Natural killer cell (primary cell): Measurements from ENCODE around the gene OTUD3. TPM values are rescaled to one million over a fixed set of nuclear protein-coding genes. Genes with fewer than 3 reads are reported as not detected.
"Not testable (repeated sequence)": the region's sequence is repeated elsewhere in the genome, so short reads cannot be mapped to it uniquely, and the experiment has no call there.

Experiments used
- ATAC-seq, 3 donors: fragments of 150-1000 bp in 2 of 3; fragments of 200-7000 bp in 1 of 3; cut with Tn5 transposase; 1 replicate in 1 of 3; 2 replicates in 2 of 3; pipeline ENCODE4 v1.10.0; 2021; ENCODE audit warnings: mild to moderate bottlenecking in 2 of 3, moderate library complexity in 2 of 3
- DNase-seq, 2 donors: peaks; one replicate each; pipeline versions ENCODE4 v3.0.0 to v3.0.0-alpha.2; 2013 to 2021; ENCODE audit warnings: mixed read lengths in 1 of 2
- H3K27ac ChIP-seq: one replicate; pipeline ENCODE4 v1.5.1; 2013; ENCODE audit warnings: mild to moderate bottlenecking, low read length
- H3K27me3 ChIP-seq: one replicate; pipeline ENCODE4 v1.6.1; 2013; ENCODE audit warnings: low read length; ENCODE audit not compliant: control insufficient read depth, insufficient read depth
- H3K36me3 ChIP-seq: one replicate; pipeline ENCODE4 v1.6.1; 2013; ENCODE audit warnings: low read length; ENCODE audit not compliant: control insufficient read depth, insufficient read depth
- H3K4me1 ChIP-seq: one replicate; pipeline ENCODE4 v1.6.1; 2013; ENCODE audit warnings: low read length; ENCODE audit not compliant: control insufficient read depth, insufficient read depth
- H3K4me3 ChIP-seq: one replicate; pipeline ENCODE4 v1.5.1; 2013; ENCODE audit warnings: low read length
- H3K9me3 ChIP-seq: one replicate; pipeline ENCODE4 v1.6.1; 2013; ENCODE audit warnings: low read length; ENCODE audit not compliant: control insufficient read depth, insufficient read depth
- H3K27ac Mint-ChIP-seq, 2 donors: one replicate each; pipeline ENCODE4 v1.8.0; 2022; ENCODE audit warnings: mild to moderate bottlenecking in 2 of 2, mixed read lengths in 2 of 2, moderate library complexity in 1 of 2
- H3K27me3 Mint-ChIP-seq, 2 donors: one replicate each; pipeline ENCODE4 v1.8.0; 2022; ENCODE audit warnings: low read depth in 2 of 2, mixed read lengths in 2 of 2
- H3K36me3 Mint-ChIP-seq: one replicate; pipeline ENCODE4 v1.8.0; 2022; ENCODE audit warnings: mixed read lengths
- H3K4me1 Mint-ChIP-seq, 2 donors: one replicate each; pipeline ENCODE4 v1.8.0; 2022; ENCODE audit warnings: mixed read lengths in 2 of 2
- H3K4me3 Mint-ChIP-seq: one replicate; pipeline ENCODE4 v1.8.0; 2022; ENCODE audit warnings: mild to moderate bottlenecking, moderate library complexity, mixed read lengths
- H3K9me3 Mint-ChIP-seq, 2 donors: one replicate each; pipeline ENCODE4 v1.8.0; 2022; ENCODE audit warnings: mixed read lengths in 2 of 2
- WGBS: methylation state at CpG from one replicate; pipeline ENCODE4 v1.1.7; 2013; ENCODE audit warnings: missing lambda C conversion rate; ENCODE audit not compliant: insufficient coverage; 5-methylcytosine and 5-hydroxymethylcytosine counted together
- intact Hi-C: fragments of 100-400 bp; cut with micrococcal nuclease; formaldehyde crosslinking; loops from one replicate; pipeline ENCODE4 v1.14.2; 2022
- total RNA-seq, 4 donors: library from RNA; stranded (reverse); fragments of 120-200 nt in 1 of 4; gene quantifications; one replicate each; pipeline versions ENCODE4 v1.2.3 to v1.2.4, GENCODE V29; 2013 to 2022
- TF ChIP-seq, protein P1 (sequence below): fragments of 200-600 bp; IDR thresholded peaks from one replicate; pipeline ENCODE4 v1.8.0; 2022; ENCODE audit warnings: antibody characterized with exemption

The OTUD3 gene
- total RNA-seq, 3 donors from 2014 or later (not counting 1 experiment from before 2014, with no cell fraction given), result 10.5 to 21.8 (median 19.0) TPM

DNA sequence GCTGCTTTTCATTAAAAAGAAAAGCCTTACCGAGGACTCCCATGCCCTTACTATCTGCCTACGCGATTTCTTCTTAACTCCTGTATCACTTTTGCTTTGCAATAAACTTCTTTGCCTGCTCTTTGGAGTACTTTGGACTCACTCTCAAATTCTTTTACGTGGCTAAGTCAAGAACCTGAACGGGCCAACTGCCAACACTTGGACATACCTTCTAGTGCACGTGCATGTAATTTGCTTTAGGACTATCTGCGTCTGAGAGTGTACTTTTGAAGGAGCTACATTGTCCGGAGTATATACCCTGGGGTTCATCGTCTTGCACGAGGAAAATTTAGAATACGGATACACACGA is 3.6 kb upstream of the OTUD3 start:
- no peak overlapping the region for H3K4me3 ChIP-seq
- intact Hi-C loops, result no loop called here
- Mint-ChIP-seq H3K4me1 (peaks cover 13 to 17% of the 10 kb centered on the region in 2 donors), H3K9me3 (no peaks in the 10 kb centered on the region), H3K36me3 (no peaks in the 10 kb centered on the region), H3K27ac (no peak overlapping the region), H3K4me3 (no peak overlapping the region), H3K27me3 (peaks cover 17% of the 10 kb centered on the region in 2 donors)
- TF ChIP-seq, protein P1, sequence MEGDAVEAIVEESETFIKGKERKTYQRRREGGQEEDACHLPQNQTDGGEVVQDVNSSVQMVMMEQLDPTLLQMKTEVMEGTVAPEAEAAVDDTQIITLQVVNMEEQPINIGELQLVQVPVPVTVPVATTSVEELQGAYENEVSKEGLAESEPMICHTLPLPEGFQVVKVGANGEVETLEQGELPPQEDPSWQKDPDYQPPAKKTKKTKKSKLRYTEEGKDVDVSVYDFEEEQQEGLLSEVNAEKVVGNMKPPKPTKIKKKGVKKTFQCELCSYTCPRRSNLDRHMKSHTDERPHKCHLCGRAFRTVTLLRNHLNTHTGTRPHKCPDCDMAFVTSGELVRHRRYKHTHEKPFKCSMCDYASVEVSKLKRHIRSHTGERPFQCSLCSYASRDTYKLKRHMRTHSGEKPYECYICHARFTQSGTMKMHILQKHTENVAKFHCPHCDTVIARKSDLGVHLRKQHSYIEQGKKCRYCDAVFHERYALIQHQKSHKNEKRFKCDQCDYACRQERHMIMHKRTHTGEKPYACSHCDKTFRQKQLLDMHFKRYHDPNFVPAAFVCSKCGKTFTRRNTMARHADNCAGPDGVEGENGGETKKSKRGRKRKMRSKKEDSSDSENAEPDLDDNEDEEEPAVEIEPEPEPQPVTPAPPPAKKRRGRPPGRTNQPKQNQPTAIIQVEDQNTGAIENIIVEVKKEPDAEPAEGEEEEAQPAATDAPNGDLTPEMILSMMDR, result no peak
- DNase-seq (no peak), ATAC-seq (no peak)
- H3K9me3 ChIP-seq, result no peaks in the 10 kb centered on the region
- H3K4me1 ChIP-seq, result peaks cover 10% of the 10 kb centered on the region
- no peaks in the 10 kb centered on the region for H3K36me3 ChIP-seq
- no peaks in the 10 kb centered on the region for H3K27me3 ChIP-seq
- H3K27ac ChIP-seq, result no peak overlapping the region
- WGBS, result 93% methylated on average over 12 of the region's 12 CpGs

- peaks cover 19 to 23% of the 10 kb centered on the region in 2 donors for H3K4me1 Mint-ChIP-seq
- no peak for DNase-seq
- Histone ChIP-seq H3K9me3 (no peaks in the 10 kb centered on the region), H3K4me1 (peaks cover 10% of the 10 kb centered on the region), H3K27me3 (no peaks in the 10 kb centered on the region), H3K27ac (no peak overlapping the region), H3K4me3 (no peak overlapping the region), H3K36me3 (no peaks in the 10 kb centered on the region)
- no peak overlapping the region for H3K27ac Mint-ChIP-seq
- intact Hi-C loops, result no loop called here
- no peak overlapping the region for H3K4me3 Mint-ChIP-seq
- no peak for ATAC-seq
- 96% methylated on average over 4 of the region's 4 CpGs for WGBS
- H3K27me3 Mint-ChIP-seq, result peaks cover 17% of the 10 kb centered on the region in 2 donors
- TF ChIP-seq, protein P1, result no peak
- no peaks in the 10 kb centered on the region for H3K36me3 Mint-ChIP-seq
- H3K9me3 Mint-ChIP-seq, result no peaks in the 10 kb centered on the region
Observed at GRCh38 chr1:19879227-19879626, 3.0 kb upstream of the OTUD3 start.

- H3K27ac Mint-ChIP-seq, result no peak overlapping the region
Observed at GRCh38 chr1:19879661-19880060, 2.5 kb upstream of the OTUD3 start.

GRCh38 chr1:19880841-19881240 is 1.4 kb upstream of the OTUD3 start:
- H3K27me3 ChIP-seq, intact Hi-C loops, DNase-seq, H3K36me3 Mint-ChIP-seq, H3K4me3 Mint-ChIP-seq, H3K4me3 ChIP-seq, H3K36me3 ChIP-seq, H3K9me3 ChIP-seq, H3K27ac ChIP-seq, ATAC-seq, H3K27ac Mint-ChIP-seq, H3K9me3 Mint-ChIP-seq, H3K4me1 ChIP-seq: not testable (repeated sequence)
- Mint-ChIP-seq H3K27me3 (peaks cover 14 to 17% of the 10 kb centered on the region in 2 donors), H3K4me1 (peaks cover 29 to 39% of the 10 kb centered on the region in 2 donors)
- WGBS, result 98% methylated on average over 4 of the region's 5 CpGs

More at GRCh38 chr1:19879661-19880060, 2.5 kb upstream of the OTUD3 start:
- no peaks in the 10 kb centered on the region for H3K36me3 Mint-ChIP-seq
- 84% methylated on average over 4 of the region's 4 CpGs for whole genome bisulfite sequencing
- H3K27ac ChIP-seq, result no peak overlapping the region
- H3K9me3 Mint-ChIP-seq, result no peaks in the 10 kb centered on the region
- H3K4me3 Mint-ChIP-seq, result no peak overlapping the region
- ATAC-seq (no peak), DNase-seq (no peak)
- H3K27me3 ChIP-seq, result no peaks in the 10 kb centered on the region
- peaks cover 23 to 27% of the 10 kb centered on the region in 2 donors for H3K4me1 Mint-ChIP-seq
- H3K36me3 ChIP-seq, result no peaks in the 10 kb centered on the region
- TF ChIP-seq, protein P1, result no peak
- peaks cover 10% of the 10 kb centered on the region for H3K4me1 ChIP-seq
- intact Hi-C loops, result no loop called here
- no peak overlapping the region for H3K4me3 ChIP-seq
- H3K9me3 ChIP-seq, result no peaks in the 10 kb centered on the region
- peaks cover 17% of the 10 kb centered on the region in 2 donors for H3K27me3 Mint-ChIP-seq
